IPS-15b (cell line): ENCODE measurements around the gene BNC2.

Source experiments
- H3K27me3 ChIP-seq: one replicate; pipeline ENCODE4 v1.6.1; 2013; ENCODE audit warnings: low read length; ENCODE audit not compliant: control insufficient read depth, insufficient read depth
- H3K36me3 ChIP-seq: one replicate; pipeline ENCODE4 v1.6.1; 2013; ENCODE audit warnings: low read length; ENCODE audit not compliant: control insufficient read depth, insufficient read depth
- H3K4me1 ChIP-seq: one replicate; pipeline ENCODE4 v1.6.1; 2013; ENCODE audit warnings: mild to moderate bottlenecking, low read length; ENCODE audit not compliant: control insufficient read depth, insufficient read depth
- H3K4me3 ChIP-seq: one replicate; pipeline ENCODE4 v1.5.1; 2013; ENCODE audit warnings: low read depth, low read length
- H3K9ac ChIP-seq: one replicate; pipeline ENCODE4 v1.6.1; 2013; ENCODE audit warnings: low read depth, mild to moderate bottlenecking, low read length
- H3K9me3 ChIP-seq: one replicate; pipeline ENCODE4 v1.6.1; 2013; ENCODE audit warnings: mild to moderate bottlenecking, low read length; ENCODE audit not compliant: control insufficient read depth, insufficient read depth

Gene BNC2

DNA sequence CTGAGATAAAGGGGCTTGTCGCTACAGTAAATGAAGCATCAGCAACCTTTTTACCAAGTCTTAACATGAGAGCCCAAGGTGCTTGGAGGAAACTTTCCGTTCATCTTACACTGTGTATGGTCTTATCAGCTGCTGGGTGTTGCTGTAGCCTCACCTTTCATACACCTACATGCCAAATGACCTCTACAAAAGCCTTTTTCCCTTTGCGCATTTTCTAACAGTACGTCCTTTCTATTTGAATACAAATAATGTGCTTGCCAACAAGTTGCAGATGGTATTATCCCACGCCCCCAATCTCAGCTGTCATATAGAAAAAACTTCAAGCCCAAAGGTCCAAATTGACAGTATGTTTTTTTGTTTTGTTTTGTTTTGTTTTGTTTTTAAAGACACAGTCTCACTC, 96.9 kb downstream of the BNC2 start:
- Histone ChIP-seq H3K9me3 (no peaks in the 10 kb centered on the region), H3K36me3 (no peaks in the 10 kb centered on the region), H3K4me1 (peaks cover 12% of the 10 kb centered on the region), H3K27me3 (no peaks in the 10 kb centered on the region), H3K4me3 (no peak overlapping the region), H3K9ac (no peak overlapping the region)

DNA sequence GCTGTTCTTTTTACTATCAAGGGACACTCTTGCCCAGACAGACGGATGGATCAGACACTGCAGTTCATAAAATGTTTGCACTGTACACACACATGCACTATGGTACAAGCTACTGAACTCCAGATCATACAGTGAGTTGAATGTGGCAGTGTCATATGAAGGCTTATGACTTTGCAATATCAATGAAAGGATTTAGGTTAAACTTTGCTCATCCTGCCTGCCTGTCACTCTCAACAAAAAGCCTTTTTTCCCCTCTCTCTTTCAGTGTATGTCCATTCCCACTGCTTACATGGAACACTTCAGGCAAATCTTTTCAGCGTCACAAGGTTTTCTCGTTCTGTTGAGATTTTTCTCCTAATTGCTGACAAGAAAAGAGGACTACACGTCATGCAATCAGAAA, 97.4 kb downstream of the BNC2 start:
- Histone ChIP-seq H3K4me1 (peaks cover 17% of the 10 kb centered on the region), H3K9me3 (no peaks in the 10 kb centered on the region), H3K4me3 (no peak overlapping the region), H3K9ac (no peak overlapping the region), H3K27me3 (no peaks in the 10 kb centered on the region), H3K36me3 (no peaks in the 10 kb centered on the region)

DNA sequence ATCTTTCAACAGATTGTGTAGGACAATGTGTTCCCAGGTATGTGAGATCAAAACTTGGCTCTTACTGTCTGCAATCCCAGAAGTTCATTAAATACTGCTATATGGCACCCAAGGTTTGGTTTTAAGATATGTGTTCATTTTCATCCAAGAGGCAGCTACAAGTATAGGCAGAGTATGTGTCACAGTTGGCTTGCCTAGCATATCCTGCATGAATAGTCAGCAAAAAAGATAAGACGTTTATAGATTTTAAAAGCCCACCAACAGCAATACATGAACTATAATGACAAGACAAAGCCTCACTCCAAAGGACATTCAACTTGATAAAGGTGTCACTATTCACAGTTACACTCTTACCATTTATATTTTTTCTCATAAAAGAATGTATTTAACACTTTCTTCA, 99.1 kb downstream of the BNC2 start:
- Histone ChIP-seq H3K9me3 (no peaks in the 10 kb centered on the region), H3K9ac (no peak overlapping the region), H3K36me3 (no peaks in the 10 kb centered on the region), H3K4me3 (no peak overlapping the region), H3K4me1 (peaks cover 18% of the 10 kb centered on the region), H3K27me3 (no peaks in the 10 kb centered on the region)

DNA sequence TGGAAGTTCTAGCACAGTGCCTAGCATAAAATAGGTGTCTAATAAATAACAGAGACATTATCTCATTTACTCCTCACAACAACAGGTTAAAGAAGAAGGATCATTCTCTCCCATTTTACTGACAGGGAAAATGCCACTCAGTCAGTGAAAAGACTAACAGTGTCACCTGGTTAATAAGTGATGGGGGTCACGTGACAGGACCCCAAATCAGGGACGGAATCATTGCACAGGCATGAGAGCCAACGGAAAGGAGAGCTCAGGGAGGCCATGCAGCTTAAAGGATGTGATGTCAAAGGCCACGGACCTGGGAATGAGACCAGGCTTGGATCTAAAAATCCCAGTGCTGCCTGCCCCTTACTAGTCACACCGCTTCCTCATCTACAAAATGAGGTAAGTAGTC, 101.2 kb downstream of the BNC2 start:
- H3K4me1 ChIP-seq, result peaks cover 18% of the 10 kb centered on the region

DNA sequence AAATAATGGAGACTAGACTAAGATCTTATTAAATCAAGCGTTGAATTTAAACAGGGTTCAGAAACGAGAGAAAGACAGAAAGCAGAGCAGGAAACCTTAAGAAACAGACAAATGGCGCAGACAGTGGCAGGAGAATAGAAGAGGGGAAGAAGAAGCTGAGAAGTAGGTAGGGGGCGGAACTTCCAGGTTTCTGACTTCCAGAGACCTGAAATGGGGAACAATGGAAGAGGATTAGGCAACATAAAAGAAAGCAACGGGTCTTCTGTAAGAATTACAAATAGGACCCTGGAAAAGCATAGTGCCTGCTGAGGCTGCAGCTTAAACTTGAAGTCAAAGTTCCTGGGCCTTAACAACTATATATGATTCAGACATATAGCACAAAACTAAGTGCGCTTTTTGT, 101.7 kb downstream of the BNC2 start:
- Histone ChIP-seq H3K36me3 (no peaks in the 10 kb centered on the region), H3K9ac (no peak overlapping the region), H3K27me3 (no peaks in the 10 kb centered on the region), H3K4me3 (no peak overlapping the region), H3K4me1 (peaks cover 18% of the 10 kb centered on the region), H3K9me3 (no peaks in the 10 kb centered on the region)

More for the DNA sequence above, 101.2 kb downstream of the BNC2 start:
- no peak overlapping the region for H3K4me3 ChIP-seq
- H3K36me3 ChIP-seq, result no peaks in the 10 kb centered on the region
- H3K9ac ChIP-seq, result no peak overlapping the region
- no peaks in the 10 kb centered on the region for H3K9me3 ChIP-seq
- no peaks in the 10 kb centered on the region for H3K27me3 ChIP-seq

DNA sequence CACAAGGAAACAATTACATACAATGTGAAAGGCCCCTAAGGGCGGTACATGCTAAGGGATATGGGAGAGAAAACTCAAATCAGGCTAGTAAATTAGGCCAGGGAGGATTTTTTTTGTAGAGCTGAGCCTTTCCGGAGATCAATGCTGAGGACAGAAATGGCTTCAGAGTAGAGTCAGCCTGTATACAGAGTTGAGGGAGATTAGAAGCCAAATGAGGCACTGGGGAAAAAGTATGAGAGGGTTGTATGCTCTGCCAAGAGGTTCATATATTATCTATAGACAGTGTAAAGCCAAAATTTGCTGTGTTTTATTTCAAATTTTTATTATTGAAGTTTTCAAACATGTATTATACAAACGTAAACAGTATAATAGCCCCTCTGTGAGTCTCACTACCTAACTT, 103.1 kb downstream of the BNC2 start:
- H3K27me3 ChIP-seq, result no peaks in the 10 kb centered on the region
- H3K4me1 ChIP-seq, result peaks cover 18% of the 10 kb centered on the region
- H3K4me3 ChIP-seq, result no peak overlapping the region
- no peak overlapping the region for H3K9ac ChIP-seq
- no peaks in the 10 kb centered on the region for H3K36me3 ChIP-seq
- H3K9me3 ChIP-seq, result no peaks in the 10 kb centered on the region

DNA sequence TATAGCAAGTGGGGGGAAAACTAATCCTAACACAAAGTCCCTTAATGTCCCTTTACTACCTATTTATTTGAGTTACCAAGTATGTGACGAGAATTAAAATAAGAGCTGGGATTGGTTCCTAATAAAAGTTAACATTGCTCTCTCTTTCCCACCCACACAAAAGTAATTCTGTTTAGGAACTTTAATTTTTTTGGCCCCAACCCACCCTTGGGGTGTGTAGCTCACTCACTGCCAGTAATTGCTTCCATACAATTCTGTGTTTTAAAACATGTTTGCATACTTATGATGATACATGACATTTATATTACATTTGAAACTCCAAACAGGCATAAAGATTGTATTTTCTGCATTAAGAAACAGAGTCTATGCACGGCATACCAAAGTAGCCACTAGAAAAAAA, 106.5 kb downstream of the BNC2 start:
- no peak overlapping the region for H3K4me3 ChIP-seq
- H3K9ac ChIP-seq, result no peak overlapping the region
- H3K36me3 ChIP-seq, result no peaks in the 10 kb centered on the region
- H3K27me3 ChIP-seq, result no peaks in the 10 kb centered on the region
- peaks cover 7% of the 10 kb centered on the region for H3K4me1 ChIP-seq
- no peaks in the 10 kb centered on the region for H3K9me3 ChIP-seq

DNA sequence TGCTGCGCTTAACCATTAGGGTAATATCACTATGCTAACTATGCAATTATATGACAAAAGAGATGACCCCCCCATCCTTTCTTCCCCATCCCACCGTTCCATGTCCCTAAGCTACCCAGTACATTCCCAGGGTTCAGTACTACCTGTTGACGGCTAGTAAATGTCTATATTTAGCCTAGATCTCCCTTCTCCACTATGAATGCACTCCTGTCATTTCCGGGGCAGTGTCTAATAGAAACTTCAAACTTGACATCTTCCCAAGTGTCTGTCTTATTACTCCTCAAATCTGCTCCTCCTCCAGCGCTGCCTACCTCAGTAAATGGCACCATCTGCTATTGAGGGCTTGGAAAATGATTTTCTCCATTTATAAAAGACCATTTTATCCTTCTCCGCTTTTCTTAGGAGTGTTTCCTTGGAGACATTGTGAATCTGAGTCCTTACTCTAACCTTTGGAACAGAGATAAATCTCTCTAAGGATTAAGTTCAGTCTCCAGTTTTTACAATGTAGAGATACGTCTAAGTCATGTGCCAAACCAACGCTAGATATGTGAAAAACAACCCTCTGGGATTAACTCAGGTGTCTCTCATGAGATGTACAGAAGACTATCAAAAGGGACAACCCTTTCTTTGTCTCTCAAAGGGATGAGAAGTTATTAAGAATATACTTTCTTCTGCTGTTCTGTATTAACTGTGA, 114.9 kb downstream of the BNC2 start:
- Histone ChIP-seq H3K36me3 (no peaks in the 10 kb centered on the region), H3K9me3 (no peaks in the 10 kb centered on the region), H3K4me3 (no peak overlapping the region), H3K4me1 (no peaks in the 10 kb centered on the region), H3K27me3 (no peaks in the 10 kb centered on the region), H3K9ac (no peak overlapping the region)

DNA sequence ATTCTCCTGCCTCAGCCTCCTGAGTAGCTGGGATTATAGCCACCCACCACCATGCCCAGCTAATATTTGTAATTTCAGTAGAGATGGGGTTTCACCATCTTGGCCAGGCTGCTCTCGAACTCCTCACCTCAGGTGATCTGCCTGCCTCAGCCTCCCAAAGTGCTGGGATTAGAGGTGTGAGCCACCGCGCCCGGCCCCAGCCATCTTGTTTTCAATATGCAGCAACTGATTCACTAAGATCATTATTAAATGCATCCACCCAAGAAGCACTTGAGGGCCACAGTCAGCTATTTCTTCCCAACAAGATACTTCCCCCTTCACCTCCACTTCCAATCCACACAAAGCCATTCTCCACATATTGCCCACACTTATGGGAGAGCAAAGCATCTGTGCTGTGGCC, 115.8 kb downstream of the BNC2 start:
- no peak overlapping the region for H3K4me3 ChIP-seq
- no peaks in the 10 kb centered on the region for H3K36me3 ChIP-seq
- no peaks in the 10 kb centered on the region for H3K9me3 ChIP-seq
- H3K27me3 ChIP-seq, result no peaks in the 10 kb centered on the region
- no peaks in the 10 kb centered on the region for H3K4me1 ChIP-seq
- no peak overlapping the region for H3K9ac ChIP-seq

DNA sequence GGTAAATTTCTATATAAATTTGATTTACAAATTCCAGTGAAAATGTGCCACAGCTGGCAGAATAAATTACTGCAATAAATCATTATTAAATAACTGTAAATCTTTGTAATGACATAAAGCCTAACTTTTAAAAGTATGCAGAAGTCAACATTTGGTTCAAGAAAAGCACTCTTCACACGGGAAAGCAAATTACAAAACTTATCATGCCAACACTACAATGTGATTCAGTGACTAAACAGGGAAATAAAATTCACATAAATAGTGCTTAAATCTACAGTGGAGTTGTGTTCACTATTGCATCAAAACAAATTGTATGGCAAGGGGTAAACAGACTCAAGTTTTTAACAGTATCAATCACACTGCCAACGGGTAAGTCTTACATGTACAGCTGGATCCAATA, 117.2 kb downstream of the BNC2 start:
- Histone ChIP-seq H3K9ac (no peak overlapping the region), H3K9me3 (no peaks in the 10 kb centered on the region), H3K4me1 (peaks cover 5% of the 10 kb centered on the region), H3K36me3 (no peaks in the 10 kb centered on the region), H3K4me3 (no peak overlapping the region), H3K27me3 (no peaks in the 10 kb centered on the region)

DNA sequence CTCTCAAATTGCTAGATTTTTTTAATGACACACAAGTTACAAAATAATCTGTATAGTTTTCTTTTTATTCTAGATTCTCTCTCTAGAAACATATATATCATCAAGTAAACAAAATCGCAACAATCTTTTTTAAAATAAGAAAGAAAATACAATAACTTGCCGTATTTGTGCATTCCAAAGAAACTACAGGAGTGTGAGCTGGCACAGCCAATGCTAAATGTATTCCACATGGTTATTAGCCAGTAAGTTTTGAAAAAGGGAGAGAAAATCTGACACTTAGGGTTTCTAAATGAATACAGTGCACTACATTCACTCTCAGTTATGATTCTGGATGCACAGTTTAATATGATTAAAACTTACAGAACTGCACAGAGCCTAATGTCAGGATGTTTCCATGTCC, 117.9 kb downstream of the BNC2 start:
- no peak overlapping the region for H3K9ac ChIP-seq

DNA sequence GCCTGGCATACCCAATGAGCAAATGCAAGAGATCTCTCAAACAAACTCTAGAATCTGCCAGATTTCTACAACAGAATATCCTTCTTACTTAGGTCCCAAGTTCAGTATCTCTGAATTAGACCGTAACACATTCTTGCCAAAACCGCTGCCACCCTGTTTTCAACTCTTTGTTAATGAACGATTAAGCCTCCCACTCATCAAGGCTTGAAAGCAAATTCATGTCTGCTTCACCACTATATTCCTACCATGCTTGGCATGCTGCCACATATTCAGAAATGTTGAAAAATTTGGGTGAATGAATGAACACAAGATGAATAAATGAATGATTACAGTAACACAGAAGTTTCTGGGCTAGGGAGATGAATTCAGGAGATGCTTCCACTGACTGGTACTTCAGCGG, 119.9 kb downstream of the BNC2 start:
- Histone ChIP-seq H3K36me3 (no peaks in the 10 kb centered on the region), H3K9ac (no peak overlapping the region), H3K4me1 (peaks cover 5% of the 10 kb centered on the region), H3K4me3 (no peak overlapping the region), H3K27me3 (no peaks in the 10 kb centered on the region), H3K9me3 (no peaks in the 10 kb centered on the region)

More for the DNA sequence above, 117.9 kb downstream of the BNC2 start:
- Histone ChIP-seq H3K9me3 (no peaks in the 10 kb centered on the region), H3K4me3 (no peak overlapping the region), H3K36me3 (no peaks in the 10 kb centered on the region), H3K4me1 (peaks cover 5% of the 10 kb centered on the region), H3K27me3 (no peaks in the 10 kb centered on the region)
